GM21737 (cell line): Measurements from ENCODE around the gene KBTBD6.
"Not testable (repeated sequence)": the region's sequence is repeated elsewhere in the genome, so short reads cannot be mapped to it uniquely, and the experiment has no call there.

Experiments
- ATAC-seq: cut with Tn5 transposase; IDR thresholded peaks from one replicate; pipeline ENCODE4 v1.9.1; 2021; ENCODE audit warnings: mild to moderate bottlenecking, moderate library complexity; ENCODE audit not compliant: unreplicated experiment

Gene KBTBD6

DNA sequence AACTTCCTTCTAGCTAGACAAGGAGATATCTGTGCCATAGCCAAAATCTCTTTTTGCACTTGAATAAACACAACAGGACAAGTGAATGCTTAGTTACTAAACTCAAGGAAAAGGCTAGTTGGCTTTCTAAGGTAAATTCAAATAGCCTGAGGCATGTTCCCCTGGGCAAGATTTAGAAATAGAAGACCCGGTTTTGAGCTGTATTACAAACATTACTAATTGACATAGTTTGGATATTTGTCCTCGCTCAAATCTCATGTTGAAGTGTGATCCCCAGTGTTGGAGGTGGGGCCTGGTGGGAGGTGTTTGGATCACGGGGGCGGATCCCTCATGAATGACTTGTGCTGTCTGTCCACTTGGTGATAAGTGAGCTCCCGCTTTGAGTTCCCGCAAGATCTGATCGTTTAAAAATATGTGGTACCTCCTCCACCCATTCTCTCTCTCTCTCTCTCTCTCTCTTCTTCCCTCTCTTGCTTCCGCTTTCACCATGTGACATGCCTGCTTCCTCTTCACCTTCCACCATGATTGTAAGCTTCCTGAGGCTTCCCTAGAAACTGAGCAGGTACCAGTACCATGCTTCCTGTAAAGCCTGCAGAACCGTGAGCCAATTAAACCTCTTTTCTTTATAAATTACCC lies 3.9 kb upstream of the KBTBD6 start:
- no peak for ATAC-seq

DNA sequence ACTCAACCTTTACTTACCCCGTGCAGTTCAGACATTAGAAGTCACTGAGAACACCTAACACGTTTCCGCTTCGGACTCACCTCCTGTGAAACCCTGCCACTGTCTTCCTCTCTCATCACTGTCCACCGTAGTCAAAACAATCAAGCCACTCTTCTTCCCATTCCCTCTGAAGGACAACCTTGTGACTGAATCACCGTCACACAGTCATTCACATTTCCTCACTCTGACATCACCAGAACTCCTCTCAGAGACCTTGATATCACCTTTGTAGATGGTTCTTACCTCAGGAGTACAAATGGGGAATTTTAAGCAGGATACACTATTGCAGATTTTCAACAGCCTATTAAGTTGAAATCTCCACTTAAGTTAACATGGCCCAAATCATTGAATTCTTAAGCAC lies 1.3 kb upstream of the KBTBD6 start:
- no peak for ATAC-seq

DNA sequence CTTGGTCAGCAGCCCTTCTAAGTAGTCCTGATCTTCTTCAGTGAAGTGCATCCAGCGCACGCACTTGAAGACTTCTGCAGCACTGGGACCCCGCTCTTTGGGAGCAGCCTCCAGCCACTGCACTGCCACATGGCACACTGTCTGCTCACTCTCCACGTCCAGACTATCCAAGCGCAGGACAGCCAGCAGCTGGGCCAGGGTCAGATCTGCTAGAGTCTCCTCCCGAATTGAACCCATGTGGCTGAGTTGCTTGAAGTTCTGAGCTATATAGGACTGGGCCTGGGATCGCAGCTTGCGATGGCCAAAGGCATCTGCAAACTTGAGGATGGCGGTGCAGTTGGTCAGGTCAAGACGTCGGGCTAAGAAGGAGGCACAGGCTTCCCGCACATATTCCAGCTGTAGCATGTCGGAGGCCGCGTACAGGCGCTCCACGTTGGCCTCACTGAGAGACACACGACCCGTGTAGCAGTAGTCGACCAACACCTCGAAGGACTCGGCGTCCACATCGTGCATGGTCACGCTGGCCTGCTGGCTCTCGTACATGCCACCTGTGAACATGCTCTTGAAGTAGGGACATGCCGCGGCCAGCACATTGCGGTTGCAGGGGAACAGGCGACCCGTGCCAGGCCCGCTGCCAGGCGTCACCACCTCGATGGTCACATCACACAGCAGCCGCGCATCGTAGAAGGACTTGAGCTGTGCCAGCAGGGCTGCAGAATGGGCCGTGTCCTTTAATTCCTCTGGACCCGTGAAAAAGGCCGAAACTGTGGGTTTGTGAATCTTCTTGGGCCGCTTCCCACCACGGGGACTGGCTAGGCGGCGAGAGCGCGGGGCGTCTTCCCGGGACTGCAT lies 716 bp downstream of the KBTBD6 start:
- peak; percentile 4 for ATAC-seq

DNA sequence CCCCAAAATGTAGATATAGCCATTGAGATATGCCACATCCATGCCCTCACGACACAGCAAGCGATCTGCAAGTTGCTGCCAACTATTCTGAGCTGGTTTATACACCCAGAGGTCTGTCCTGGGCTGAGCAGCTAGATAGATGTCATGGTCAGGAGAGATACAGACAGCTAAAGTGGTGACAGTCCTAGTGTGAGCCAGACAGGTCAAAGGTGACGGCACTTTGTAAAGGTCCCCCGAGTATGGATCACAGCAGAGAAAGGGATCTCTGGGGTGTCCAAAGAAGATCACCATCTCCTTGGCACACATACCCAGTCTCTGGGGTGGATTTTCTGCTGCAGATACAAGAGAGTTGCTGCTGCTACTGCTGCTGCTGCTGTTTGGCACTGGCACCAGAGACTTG lies 1.4 kb downstream of the KBTBD6 start:
- not testable (repeated sequence) for ATAC-seq

DNA sequence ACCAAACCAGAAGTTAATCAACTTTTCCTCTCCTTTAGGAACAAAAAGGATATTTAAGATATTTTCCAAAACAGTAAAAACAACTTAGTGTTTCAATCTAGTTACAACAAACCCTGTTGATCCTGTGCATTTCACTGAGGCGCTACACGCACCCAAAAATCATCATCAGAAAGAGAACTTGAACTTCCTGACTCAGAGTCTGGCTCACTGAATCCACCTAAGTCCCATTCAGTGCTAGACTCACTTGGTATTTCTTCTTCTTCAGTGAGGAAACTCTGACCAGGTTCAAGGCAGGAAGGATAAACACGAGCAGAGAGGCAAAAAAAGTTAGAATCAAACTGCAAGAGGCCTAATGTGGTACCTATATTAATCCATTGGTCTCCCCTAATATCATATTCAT lies 2.2 kb downstream of the KBTBD6 start:
- no peak for ATAC-seq

DNA sequence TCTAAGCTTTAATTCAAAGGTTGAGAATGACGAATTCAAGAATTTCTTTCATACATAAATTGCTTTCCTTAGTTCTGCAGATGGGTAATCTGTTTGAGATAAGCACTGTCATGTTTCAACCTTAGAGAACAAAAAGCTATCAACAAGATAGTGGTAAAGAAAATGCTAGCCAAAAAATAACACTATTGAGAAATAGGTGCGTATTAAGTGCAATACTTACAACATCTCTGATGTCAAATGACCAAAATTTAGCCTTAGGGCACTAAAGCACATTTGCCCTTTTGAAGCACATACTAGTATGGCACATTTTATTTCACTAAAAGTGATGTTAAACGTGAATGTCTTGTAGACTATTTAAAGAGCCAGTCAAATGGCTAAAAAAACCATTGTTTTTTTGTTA lies 4.9 kb downstream of the KBTBD6 start:
- ATAC-seq = no peak

DNA sequence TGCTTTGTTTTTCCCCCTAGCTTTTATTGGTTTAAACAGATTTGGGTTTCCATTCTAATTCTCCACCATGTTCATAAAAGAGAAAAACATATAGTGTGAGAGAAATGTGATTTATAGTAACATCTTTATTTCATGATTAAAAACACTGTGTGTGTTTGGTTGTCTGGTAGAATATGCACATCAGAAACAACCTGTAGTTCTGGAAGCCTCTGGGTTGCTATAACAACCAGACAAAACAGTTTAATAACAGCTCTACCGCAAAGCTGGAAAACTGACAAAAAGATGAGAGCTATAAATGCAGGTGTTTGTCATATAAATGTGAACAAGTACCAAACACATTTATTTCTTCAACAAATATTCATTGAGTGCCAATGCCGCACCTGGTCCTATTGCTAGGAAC lies 9.8 kb downstream of the KBTBD6 start:
- ATAC-seq = no peak

DNA sequence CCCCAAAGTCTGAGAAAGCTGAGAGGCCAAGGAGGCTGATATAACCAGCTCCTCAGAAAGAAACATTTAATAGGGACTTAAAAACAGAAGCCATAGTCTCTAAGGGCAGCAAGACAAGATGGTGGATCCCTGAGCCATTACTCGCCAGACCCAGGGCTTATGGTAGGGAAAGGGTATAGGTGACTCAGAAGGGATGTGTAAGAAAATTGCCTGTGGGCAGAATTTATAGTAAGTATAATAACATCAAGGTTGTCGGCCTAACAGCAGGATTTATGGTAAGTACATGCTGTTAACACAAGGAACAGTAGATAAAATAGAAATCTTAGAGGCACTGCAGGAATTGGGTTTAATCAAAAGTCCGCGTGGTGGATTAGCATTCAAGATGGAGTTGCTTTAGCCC lies 14.7 kb downstream of the KBTBD6 start:
- no peak for ATAC-seq

DNA sequence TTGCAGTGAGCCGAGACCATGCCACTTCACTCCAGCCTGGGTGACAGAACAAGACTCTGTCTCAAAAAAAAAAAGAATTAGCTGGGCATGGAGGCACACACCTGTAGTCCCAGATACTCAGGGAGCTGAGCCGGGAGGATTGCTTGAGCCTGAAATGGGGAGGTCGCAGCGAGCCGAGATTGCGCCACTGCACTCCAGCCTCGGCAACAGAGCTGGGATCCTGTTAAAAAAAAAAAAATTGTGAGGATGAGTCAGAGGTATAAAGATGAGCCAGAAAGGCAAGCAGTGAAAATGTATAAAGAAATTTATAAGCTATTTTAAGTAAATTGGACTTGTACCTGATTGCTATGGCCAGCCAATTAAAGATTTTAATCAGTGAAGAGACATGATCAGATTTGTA lies 21.1 kb downstream of the KBTBD6 start:
- no peak for ATAC-seq

DNA sequence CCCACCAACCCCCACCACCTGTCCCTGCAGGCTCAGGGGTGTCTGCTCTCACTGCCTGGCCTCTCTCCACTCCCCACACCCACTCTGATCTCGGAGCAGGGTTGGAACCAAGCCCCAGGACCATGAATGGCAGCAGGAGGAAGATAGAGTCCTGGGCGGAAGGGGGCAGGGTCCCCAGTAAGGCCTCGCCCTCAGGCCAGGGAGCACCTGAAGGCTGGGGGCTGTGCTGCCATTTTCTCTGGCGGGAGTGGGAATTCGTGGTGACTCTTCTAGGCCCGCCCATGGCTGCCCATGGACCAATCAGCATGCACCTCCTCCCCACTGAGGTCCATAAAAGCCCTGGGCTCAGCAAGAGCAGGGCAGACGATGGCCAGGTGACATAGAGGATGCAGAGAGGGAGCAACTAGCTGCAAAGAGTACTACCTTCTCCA lies 25.0 kb downstream of the KBTBD6 start:
- ATAC-seq = no peak

DNA sequence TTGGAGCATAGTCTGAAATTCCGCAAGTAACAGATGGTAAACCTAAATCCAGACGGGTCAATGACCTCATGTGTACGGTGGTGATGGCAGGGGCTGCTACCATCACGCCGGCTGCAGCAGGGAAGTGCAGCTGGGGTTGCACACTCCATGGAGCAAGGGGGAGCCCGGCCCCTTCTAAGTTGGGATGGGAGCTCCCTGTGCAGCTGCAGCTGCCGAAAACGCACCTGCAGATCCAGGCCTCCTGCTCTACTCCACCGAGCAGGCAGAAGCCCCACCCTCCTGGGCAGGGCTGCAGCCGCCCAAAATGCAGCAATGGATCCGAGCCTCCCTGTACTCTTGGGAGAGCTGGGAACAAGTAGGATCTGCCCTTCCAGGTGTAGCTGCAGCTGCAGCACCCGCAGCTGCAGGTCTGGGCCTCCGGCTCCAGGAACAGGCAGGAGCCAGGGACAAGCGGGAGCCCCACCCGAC lies 25.5 kb downstream of the KBTBD6 start:
- no peak for ATAC-seq

DNA sequence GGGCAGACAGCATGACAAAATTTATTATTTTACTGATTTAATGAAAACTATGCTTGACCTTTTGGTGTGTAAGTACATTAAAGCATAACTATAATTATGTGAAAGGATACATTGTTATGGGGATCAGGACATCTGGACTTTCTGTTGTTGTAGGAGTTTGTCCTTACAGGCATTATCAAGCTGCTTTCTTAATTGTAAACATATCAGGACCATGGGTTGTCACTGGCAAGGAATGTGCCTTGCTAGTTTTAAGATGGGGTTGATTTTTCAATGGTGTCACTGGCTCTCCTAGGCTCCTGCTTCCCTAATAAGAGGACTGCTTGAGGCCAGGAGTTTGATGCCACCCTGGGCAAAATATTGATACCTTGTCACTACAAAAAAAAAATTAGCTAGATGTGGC lies 32.6 kb downstream of the KBTBD6 start:
- ATAC-seq = no peak

DNA sequence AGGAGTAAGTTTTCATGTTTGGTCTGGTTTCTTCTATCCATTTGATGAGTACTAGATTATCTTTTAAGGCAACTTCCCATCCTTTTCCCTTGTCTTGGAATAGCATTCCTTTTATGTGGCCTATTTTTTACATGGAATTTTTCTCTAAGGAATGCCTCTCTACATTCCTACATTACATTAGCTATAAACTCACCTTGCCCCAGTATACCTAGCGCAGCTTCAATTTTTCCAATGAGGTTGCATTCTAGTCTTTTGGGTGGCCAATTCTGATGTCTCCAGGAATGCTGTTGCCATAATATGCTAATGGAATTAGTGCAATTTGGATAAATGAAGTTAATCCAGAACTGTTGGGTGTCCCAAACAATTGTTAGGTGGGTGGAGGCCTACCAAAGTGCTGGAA lies 33.8 kb downstream of the KBTBD6 start:
- no peak for ATAC-seq

DNA sequence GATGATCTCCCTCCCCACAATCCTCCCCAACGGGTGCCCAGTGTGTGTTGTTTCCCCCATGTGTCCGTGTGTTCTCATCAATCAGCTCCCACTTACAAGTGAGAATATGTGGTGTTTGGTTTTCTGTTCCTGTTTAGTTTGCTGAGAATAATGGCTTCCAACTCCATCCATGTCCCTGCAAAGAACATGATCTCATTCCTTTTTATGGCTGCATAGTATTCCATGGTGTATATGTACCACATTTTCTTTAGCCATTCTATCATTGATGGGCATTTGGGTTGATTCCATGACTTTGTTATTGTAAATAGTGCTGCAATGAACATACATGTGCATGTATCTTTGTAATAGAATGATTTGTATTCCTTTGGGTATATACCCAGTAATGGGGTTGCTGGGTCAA lies 36.9 kb downstream of the KBTBD6 start:
- not testable (repeated sequence) for ATAC-seq

DNA sequence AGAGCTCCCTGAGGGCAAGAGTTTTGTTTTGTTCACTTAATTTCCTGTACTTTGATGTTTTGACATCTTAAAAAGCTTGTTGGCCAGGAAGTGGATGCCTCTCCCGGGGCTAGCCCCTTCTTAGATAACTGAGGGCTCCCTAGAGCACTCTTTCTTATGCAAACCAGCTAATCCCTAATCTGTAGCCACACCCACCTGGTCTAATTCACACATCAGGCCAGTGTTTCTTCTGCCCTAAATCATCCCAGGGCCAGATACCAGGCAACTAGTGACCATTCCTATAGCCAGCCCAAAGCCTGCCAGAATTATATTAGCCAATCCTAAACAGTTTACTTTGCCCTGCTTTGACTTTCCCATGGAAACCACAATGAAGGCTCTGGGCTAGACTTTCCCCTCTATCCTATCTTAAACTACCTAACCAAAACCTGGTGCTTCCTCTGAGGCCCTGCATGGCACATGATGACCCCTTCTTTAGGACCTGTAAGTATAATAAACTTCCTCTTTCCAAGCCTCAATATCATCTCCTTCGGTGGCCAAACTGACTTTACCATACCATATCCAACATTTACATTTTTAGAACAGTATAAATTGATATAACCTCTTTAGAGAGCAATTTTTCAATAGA lies 46.5 kb downstream of the KBTBD6 start:
- no peak for ATAC-seq

DNA sequence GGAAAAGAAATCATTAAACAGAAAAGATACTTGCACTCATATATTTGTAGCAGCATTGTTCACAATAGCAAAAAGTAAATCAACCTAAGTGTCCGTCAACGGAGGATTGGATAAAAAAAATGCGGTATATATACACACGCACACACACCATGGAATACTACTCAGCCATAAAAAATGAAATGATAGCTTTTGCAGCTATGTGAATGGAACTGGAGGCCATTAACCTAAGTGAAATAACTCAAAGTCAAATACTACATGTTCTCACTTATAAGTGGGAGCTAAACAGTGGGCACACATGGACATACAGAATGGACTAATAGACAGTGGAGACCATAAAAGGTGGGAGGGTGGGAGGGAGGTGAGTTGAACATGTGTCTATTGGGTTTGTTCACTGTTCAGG lies 52.9 kb downstream of the KBTBD6 start:
- ATAC-seq = no peak
